ENCODE data around the gene N4BP2L2. TPM values are rescaled to one million over a fixed set of nuclear protein-coding genes. Genes with fewer than 3 reads are reported as not detected.

N4BP2L2 gene
- total RNA-seq: 100 to 1,000 TPM; 130 to 341 (median 250) TPM

- intact Hi-C loops (cut with DNase I; ENCODE audit: low total_unique reads): no loop called here
Measured at GRCh38 chr13:32538621-32539246, at the start of gene N4BP2L2. Gene N4BP2L2 (minus strand): TSS chr13:32538795. CDS start chr13:32537027, 1,768 bp downstream.

DNA sequence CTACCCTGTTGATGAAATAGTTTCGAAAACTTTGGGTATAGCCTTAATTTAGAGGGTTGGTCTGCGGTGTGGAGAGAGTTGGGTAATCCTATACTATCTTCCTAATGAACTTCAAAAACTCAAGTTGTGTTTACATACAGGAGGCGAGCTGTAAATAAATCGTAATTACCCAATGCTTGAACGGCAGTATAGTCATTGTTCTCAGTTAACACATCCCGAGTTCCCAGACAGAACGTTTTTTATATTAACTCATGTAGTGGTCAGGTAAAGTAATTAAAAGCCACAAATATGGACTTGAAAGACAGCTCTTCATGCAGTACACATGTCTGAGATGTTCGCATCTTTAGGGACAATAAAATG is 49.2 kb upstream of the N4BP2L2 start:
- H3K4me1 ChIP-seq: peaks cover 0 to 17% of the 10 kb centered on the region in 2 donors
- peak overlapping the region; percentile 74 to 91 (median 79) for H3K4me3 ChIP-seq
- no peaks in the 10 kb centered on the region for H3K36me3 ChIP-seq
- no peak for DNase-seq (ENCODE audit: low spot score in 2 of 2)
- TF ChIP-seq CTCF (IDR thresholded peaks at IDR 0.05) (no peak), POLR2A (IDR thresholded peaks at IDR 0.05) (no peak), POLR2AphosphoS5 (IDR thresholded peaks at IDR 0.05) (no peak)
- H3K9me3 ChIP-seq: no peaks in the 10 kb centered on the region
- no peaks in the 10 kb centered on the region for H3K27me3 ChIP-seq
- peak overlapping the region; percentile 92 to 98 for H3K27ac ChIP-seq
- intact Hi-C loops (cut with DNase I; ENCODE audit: low total_unique reads): no loop called here

More at GRCh38 chr13:32538621-32539246, at the start of gene N4BP2L2:
- peak; percentile 72 for TF ChIP-seq POLR2A (IDR thresholded peaks at IDR 0.05)
- peak; percentile 90 to 98 (median 94) for TF ChIP-seq POLR2AphosphoS5 (IDR thresholded peaks at IDR 0.05)
- no peak for TF ChIP-seq CTCF (IDR thresholded peaks at IDR 0.05)
- no peaks in the 10 kb centered on the region for H3K9me3 ChIP-seq
- DNase-seq (ENCODE audit: low spot score in 2 of 2): peak; percentile 90 to 94
- no peaks in the 10 kb centered on the region for H3K27me3 ChIP-seq
- H3K27ac ChIP-seq: peak within 1 kb of the TSS; percentile 95 to 99
- no peaks in the 10 kb centered on the region for H3K4me1 ChIP-seq
- peak within 1 kb of the TSS; percentile 83 to 89 (median 83) for H3K4me3 ChIP-seq
- H3K36me3 ChIP-seq: no peaks in the 10 kb centered on the region

GRCh38 chr13:32587011-32587810 is 48.6 kb upstream of the N4BP2L2 start:
- no peaks in the 10 kb centered on the region for H3K36me3 ChIP-seq
- peak overlapping the region; percentile 74 to 91 (median 79) for H3K4me3 ChIP-seq
- peaks cover 0 to 17% of the 10 kb centered on the region in 2 donors for H3K4me1 ChIP-seq
- peak overlapping the region; percentile 92 to 98 for H3K27ac ChIP-seq
- intact Hi-C loops (cut with DNase I; ENCODE audit: low total_unique reads): no loop called here
- peak in 1 of 3 donors; percentile 33 for TF ChIP-seq POLR2AphosphoS5 (IDR thresholded peaks at IDR 0.05)
- TF ChIP-seq CTCF (IDR thresholded peaks at IDR 0.05): peak in 1 of 3 donors; percentile 18
- TF ChIP-seq POLR2A (IDR thresholded peaks at IDR 0.05): no peak
- H3K9me3 ChIP-seq: no peaks in the 10 kb centered on the region
- H3K27me3 ChIP-seq: no peaks in the 10 kb centered on the region
- DNase-seq (ENCODE audit: low spot score in 2 of 2): peak; percentile 32 to 59

DNA sequence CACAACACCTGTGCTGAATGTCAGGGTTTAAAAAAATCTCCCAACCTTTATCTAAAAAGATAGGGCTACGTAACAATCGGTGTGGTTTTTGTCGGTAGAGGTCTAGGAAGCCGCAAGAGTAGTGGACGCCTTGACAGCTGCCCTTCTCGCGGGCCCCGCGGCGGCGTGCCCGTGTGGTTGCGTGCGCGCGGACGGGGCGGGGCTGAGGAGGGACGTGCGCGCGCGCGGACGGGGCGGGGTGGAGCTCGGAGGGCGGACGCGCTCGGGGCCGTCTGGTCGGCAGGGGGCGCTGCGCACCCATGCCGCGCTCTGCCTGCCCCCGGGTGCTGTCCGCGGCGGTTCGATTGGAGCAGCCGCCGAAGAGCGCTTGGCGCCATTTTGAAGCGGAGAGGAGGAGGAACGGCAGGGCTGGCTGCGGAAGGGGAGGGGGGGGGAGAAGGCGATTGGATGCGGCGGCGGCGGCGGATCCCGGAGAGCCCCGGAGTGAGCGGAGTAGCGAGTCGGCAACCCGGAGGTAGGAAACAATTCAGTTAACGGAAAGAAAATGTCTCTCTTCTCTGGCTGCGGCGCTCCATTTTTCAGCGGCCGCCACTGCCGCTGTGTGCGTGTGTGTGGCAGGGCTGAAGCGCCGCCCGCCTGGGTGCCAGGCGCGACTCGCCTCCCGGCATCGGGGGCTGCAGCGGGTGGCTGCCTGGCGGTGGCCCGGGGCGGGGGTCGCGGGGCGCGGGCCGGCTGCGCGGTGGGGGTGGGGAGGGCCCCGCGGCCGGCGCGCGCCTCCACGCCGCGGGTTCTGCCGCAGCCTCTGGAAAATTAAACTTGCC is 47.7 kb upstream of the N4BP2L2 start, which contains the start of gene PDS5B:
PDS5B (plus strand) TSS at position 373 of the 821 bp plus-strand sequence. CDS start 62,321 bp downstream, outside the sequence.
- no peaks in the 10 kb centered on the region for H3K36me3 ChIP-seq
- peak within 1 kb of the TSS; percentile 92 to 98 for H3K27ac ChIP-seq

More for the DNA sequence above, 47.7 kb upstream of the N4BP2L2 start, which contains the start of gene PDS5B:
- Histone ChIP-seq H3K4me3 (peak within 1 kb of the TSS; percentile 74 to 91 (median 79)), H3K27me3 (no peaks in the 10 kb centered on the region), H3K4me1 (peaks cover 0 to 17% of the 10 kb centered on the region in 2 donors), H3K9me3 (no peaks in the 10 kb centered on the region)
- peak; percentile 91 to 92 for DNase-seq (ENCODE audit: low spot score in 2 of 2)
- TF ChIP-seq CTCF (IDR thresholded peaks at IDR 0.05): peak; percentile 64 to 99 (median 65)
- TF ChIP-seq POLR2AphosphoS5 (IDR thresholded peaks at IDR 0.05): peak; percentile 56 to 74 (median 72)
- peak; percentile 17 for TF ChIP-seq POLR2A (IDR thresholded peaks at IDR 0.05)
- intact Hi-C loops (cut with DNase I; ENCODE audit: low total_unique reads): no loop called here

Measured in breast epithelium (tissue), 4 donors.